Esophagus squamous epithelium (tissue), 5 donors: ENCODE measurements around the gene PDE9A. TPM values are rescaled to one million over a fixed set of nuclear protein-coding genes. Genes with fewer than 3 reads are reported as not detected.

ENCODE experiments used
- DNase-seq: peaks from one replicate; lab custom pipeline; 2025; lab: John Stamatoyannopoulos, UW
- H3K27ac ChIP-seq, 4 donors: fragments of 200-600 bp; sonication (generic); one replicate each; pipeline ENCODE4 v1.5.1; 2016 to 2019; ENCODE audit warnings: mild to moderate bottlenecking in 1 of 4
- H3K27me3 ChIP-seq, 4 donors: fragments of 200-600 bp; sonication (generic); 1 replicate in 3 of 4; 2 replicates in 1 of 4; pipeline versions ENCODE4 v1.5.1 to v1.6.0; 2017 to 2021; ENCODE audit warnings: antibody characterized with exemption in 1 of 4
- H3K36me3 ChIP-seq, 3 donors: fragments of 200-600 bp; sonication (generic); one replicate each; pipeline ENCODE4 v1.5.1; 2016 to 2019
- H3K4me1 ChIP-seq, 3 donors: fragments of 200-600 bp; sonication (generic); one replicate each; pipeline ENCODE4 v1.5.1; 2017 to 2019
- H3K4me3 ChIP-seq, 4 donors: fragments of 200-600 bp; sonication (generic); 1 replicate in 3 of 4; 2 replicates in 1 of 4; pipeline ENCODE4 v1.5.1; 2016 to 2019; ENCODE audit warnings: mild to moderate bottlenecking in 2 of 4, moderate library complexity in 1 of 4
- H3K9me3 ChIP-seq, 3 donors: fragments of 200-600 bp; sonication (generic); one replicate each; pipeline ENCODE4 v1.5.1; 2016 to 2019
- POLR2A ChIP-seq, 4 donors: fragments of 450-650 bp; IDR thresholded peaks; one replicate each; pipeline ENCODE4 v1.6.1; 2017; ENCODE audit warnings: antibody characterized with exemption in 4 of 4, mild to moderate bottlenecking in 4 of 4, moderate library complexity in 3 of 4
- WGBS, 2 donors: methylation state at CpG; one replicate each; pipeline ENCODE4 v1.1.5; 2018; 5-methylcytosine and 5-hydroxymethylcytosine counted together
- intact Hi-C: fragments of 100-400 bp; cut with DNase I; formaldehyde crosslinking; loops from one replicate; pipeline ENCODE4 v1.15.0; 2022
- total RNA-seq, 4 donors: library from RNA; depleted of rRNA; stranded (reverse); fragments of >200 nt; gene quantifications; one replicate each; pipeline ENCODE4 v1.1.0, GENCODE V29; 2016
- TF ChIP-seq, protein P1 (sequence below), 6 experiments: fragments of 450-650 bp in 4 of 6; fragments of 200-600 bp in 2 of 6; sonication (generic) in 2 of 6; IDR thresholded peaks; one replicate each; pipeline ENCODE4 v1.5.1; 2016 to 2019; ENCODE audit warnings: antibody characterized with exemption in 6 of 6, mild to moderate bottlenecking in 4 of 6, moderate library complexity in 4 of 6
- donor health status: DM: yes; HTN: yes; CAD: no.

PDE9A gene
- total RNA-seq, 4 donors from 2014 or later: 0.61 to 2.9 (median 1.8) TPM

DNA sequence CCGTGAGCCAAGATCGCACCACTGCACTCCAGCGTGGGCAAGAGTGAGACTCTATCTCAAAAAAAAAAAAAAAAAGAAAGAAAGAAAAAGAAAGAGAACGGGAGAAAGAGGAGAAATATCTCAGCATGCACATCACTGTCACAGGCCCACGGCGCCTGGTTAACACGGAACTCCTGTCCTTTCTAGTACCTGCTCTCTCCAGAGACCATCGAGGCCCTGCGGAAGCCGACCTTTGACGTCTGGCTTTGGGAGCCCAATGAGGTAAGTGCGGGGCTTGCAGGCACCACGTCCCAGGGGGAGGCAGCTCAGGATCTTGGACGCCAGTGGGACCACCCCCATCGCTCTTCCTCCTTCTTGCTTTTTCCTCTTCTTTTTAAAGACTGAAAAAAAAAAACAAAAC, 100.4 kb downstream of the PDE9A start:
- intact Hi-C loops: no loop called here
- peaks cover 0 to 6% (median 0%) of the 10 kb centered on the region in 3 donors for H3K4me1 ChIP-seq
- H3K4me3 ChIP-seq: no peak overlapping the region
- TF ChIP-seq, protein P1, sequence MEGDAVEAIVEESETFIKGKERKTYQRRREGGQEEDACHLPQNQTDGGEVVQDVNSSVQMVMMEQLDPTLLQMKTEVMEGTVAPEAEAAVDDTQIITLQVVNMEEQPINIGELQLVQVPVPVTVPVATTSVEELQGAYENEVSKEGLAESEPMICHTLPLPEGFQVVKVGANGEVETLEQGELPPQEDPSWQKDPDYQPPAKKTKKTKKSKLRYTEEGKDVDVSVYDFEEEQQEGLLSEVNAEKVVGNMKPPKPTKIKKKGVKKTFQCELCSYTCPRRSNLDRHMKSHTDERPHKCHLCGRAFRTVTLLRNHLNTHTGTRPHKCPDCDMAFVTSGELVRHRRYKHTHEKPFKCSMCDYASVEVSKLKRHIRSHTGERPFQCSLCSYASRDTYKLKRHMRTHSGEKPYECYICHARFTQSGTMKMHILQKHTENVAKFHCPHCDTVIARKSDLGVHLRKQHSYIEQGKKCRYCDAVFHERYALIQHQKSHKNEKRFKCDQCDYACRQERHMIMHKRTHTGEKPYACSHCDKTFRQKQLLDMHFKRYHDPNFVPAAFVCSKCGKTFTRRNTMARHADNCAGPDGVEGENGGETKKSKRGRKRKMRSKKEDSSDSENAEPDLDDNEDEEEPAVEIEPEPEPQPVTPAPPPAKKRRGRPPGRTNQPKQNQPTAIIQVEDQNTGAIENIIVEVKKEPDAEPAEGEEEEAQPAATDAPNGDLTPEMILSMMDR (IDR thresholded peaks at IDR 0.05): no peak
- no peak for TF ChIP-seq POLR2A (IDR thresholded peaks at IDR 0.05)
- no peaks in the 10 kb centered on the region for H3K36me3 ChIP-seq
- H3K27me3 ChIP-seq: no peaks in the 10 kb centered on the region
- no peaks in the 10 kb centered on the region for H3K9me3 ChIP-seq
- 89 to 90% methylated on average over 12 to 15 of the region's 15 CpGs for WGBS, 2 donors
- no peak for DNase-seq
- H3K27ac ChIP-seq: no peak overlapping the region

DNA sequence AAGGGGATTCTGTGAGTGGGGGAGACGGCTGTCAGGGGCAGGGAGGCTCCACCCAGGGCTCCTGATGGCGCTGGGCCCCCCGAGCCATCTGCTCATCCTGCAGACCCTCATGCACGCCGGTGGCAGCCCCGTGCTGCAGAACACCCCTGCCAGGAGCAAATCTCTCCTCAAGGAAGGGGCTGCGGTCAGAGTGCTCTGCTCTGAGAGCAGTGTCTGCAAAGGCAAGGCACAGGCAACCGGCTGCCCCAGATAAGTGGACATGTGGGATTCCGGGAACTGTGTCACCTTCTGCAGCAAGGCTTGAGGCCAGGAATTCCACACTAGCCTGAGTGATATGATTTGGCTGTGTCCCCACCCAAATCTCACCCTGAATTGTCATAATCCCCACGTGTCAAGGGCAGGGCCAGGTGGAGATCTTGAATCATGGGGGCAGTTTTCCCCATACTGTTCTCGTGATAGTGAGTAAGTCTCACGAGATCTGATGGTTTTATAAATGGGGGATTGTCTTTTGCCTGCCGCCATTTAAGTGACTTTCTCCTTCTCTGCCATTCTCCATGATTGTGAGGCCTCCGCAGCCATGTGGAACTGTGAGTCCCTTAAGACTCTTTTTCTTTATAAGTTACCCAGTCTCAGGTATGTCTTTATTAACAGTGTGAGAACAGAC, 101.0 kb downstream of the PDE9A start:
- TF ChIP-seq POLR2A (IDR thresholded peaks at IDR 0.05): no peak
- TF ChIP-seq, protein P1 (IDR thresholded peaks at IDR 0.05): no peak
- Histone ChIP-seq H3K4me1 (peaks cover 0 to 2% (median 0%) of the 10 kb centered on the region in 3 donors), H3K27me3 (no peaks in the 10 kb centered on the region), H3K36me3 (no peaks in the 10 kb centered on the region), H3K4me3 (no peak overlapping the region), H3K27ac (no peak overlapping the region), H3K9me3 (no peaks in the 10 kb centered on the region)
- 85 to 86% methylated on average over 4 to 10 of the region's 14 CpGs for WGBS, 2 donors
- intact Hi-C loops: no loop called here
- DNase-seq: no peak

DNA sequence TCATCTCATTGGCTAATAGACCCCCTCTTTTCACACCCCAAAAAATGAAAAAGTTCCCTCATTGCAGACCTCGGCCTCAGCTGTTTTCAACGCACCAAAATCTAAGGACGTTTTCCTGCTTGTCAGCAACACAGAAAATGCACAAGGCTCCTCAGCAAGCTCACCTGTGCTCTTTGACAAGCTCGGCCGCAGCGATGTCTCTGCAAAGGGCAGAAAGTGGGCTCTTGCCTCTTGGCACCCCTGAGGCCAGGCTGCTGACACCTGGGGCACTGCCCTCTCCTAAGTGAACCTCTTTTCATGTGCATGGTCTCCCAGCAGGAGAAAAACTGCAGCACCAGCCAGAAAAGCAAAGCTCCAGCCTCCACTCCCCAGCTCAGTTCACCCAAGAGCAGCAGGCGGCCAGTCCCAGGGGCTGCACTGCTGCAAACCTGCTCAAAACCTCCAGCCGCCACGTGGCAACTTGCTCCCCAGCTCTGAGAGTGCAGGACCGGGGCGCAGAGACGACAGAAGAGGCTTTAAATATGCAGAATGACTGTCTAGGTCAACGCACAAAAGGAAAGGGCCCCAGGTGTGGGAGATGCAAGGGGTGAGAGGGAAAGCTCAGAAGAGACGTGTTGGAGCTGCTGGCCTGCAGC, 101.7 kb downstream of the PDE9A start:
- Histone ChIP-seq H3K4me3 (no peak overlapping the region), H3K9me3 (no peaks in the 10 kb centered on the region), H3K27ac (no peak overlapping the region), H3K4me1 (no peaks in the 10 kb centered on the region), H3K36me3 (no peaks in the 10 kb centered on the region), H3K27me3 (no peaks in the 10 kb centered on the region)
- 74 to 82% methylated on average over 12 to 14 of the region's 14 CpGs for WGBS, 2 donors
- no peak for TF ChIP-seq POLR2A (IDR thresholded peaks at IDR 0.05)
- TF ChIP-seq, protein P1 (IDR thresholded peaks at IDR 0.05): no peak
- intact Hi-C loops: no loop called here
- DNase-seq: no peak

DNA sequence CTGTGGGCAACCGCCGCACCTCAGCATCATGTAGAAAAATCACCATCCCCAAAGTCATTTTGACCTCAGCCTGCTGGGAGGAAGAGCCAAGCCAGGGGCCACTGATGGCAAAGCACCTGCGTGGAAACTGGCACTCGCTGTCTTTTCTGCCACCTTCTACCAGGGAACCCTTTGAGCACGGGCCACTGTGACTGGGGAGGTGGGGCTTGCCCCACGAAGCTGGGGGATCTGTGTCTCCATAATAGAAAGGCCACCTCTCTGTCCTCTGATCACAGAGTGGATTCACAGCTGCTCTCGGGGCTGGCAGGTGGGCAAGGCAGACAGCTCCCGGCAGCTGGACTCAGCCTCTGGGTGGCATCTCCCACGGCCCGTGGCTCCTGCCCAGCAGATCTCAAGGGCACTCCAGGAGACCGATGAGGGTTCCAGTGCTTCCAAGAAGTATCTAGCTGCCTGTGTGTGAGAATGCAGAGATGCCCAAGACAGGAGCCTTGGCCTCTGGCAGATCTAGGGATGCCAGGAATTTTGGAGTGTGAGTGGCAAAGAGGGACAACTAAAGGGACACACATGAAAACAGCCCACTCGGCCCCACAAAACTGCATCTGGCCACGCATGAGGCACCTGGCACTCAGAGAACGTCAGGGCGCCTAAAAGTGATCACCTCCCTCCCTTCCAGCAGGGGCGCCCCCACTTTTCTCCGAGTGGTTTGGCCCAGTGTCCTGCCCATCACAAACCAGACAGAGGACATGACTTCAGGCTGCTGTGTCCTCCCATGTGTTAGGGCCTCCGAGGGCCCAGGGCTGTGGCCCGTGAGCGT, 102.6 kb downstream of the PDE9A start:
- DNase-seq: no peak
- H3K27me3 ChIP-seq: no peaks in the 10 kb centered on the region
- no peak overlapping the region for H3K27ac ChIP-seq
- intact Hi-C loops: no loop called here
- no peaks in the 10 kb centered on the region for H3K36me3 ChIP-seq
- TF ChIP-seq POLR2A (IDR thresholded peaks at IDR 0.05): no peak
- TF ChIP-seq, protein P1 (IDR thresholded peaks at IDR 0.05): no peak
- no peaks in the 10 kb centered on the region for H3K4me1 ChIP-seq
- H3K9me3 ChIP-seq: no peaks in the 10 kb centered on the region
- WGBS, 2 donors: 83 to 85% methylated on average over 10 to 13 of the region's 20 CpGs
- no peak overlapping the region for H3K4me3 ChIP-seq
